DMS53 treated with DMSO at 0.1 percent for 48 hours (cell line): Measurements from ENCODE around the gene ZMIZ2.

Experiments used
- DNase-seq: peaks from one replicate; lab custom pipeline; 2025; ENCODE audit not compliant: unreplicated experiment; lab: John Stamatoyannopoulos, UW

The ZMIZ2 gene

GRCh38 chr7:44755698-44756627 lies 7.3 kb downstream of the ZMIZ2 start:
- DNase-seq: no peak

DNA sequence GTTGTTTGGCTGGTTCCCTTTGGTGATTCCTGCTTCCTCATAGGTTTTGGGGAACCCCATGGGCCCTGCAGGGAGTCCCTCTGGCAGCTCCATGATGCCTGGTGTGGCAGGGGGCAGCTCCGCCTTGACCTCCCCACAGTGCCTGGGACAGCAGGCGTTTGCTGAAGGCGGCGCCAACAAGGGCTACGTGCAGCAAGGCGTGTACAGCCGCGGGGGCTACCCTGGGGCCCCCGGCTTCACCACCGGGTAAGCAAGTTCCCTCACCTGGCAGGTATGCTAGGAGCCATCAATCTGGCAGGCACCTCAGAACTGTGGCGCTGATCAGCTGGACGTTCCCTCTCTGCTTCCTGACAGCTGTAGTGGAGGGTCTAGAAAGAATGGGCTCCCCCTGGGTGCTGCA lies 8.3 kb downstream of the ZMIZ2 start:
- no peak for DNase-seq

DNA sequence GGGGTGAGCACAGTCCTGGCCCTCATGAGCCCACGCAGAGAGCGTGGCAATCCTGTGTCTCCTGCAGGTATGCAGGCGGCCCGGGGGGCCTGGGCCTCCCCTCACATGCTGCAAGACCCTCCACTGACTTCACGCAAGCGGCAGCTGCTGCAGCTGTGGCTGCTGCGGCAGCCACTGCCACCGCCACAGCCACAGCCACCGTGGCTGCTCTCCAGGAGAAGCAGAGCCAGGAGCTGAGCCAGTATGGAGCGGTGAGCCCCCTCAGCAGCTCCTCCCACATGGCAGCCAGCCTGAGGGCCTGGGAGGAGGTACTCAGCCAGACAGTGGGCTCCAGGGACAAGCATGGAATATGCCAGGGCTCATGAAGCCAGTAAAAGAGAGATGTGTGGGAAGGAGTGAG lies 8.7 kb downstream of the ZMIZ2 start:
- no peak for DNase-seq

GRCh38 chr7:44757739-44758138 lies 9.1 kb downstream of the ZMIZ2 start:
- DNase-seq: no peak

DNA sequence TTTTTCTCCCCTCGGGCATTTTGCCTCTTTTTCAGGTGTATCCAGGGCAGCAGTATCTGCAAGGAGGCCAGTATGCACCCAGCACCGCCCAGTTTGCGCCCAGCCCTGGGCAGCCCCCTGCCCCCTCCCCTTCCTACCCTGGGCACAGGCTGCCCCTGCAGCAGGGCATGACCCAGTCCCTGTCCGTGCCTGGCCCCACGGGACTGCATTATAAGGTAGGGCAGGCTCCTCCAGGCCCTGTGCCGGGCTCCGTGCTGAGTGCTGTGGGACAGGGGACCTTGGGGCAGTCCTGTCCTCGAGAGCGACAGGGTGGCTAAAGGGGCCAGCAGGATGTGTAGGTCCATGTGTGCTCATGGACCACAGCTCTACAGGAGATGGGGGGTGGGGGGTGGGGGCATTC lies 10.6 kb downstream of the ZMIZ2 start:
- no peak for DNase-seq

GRCh38 chr7:44760034-44760580 lies 11.5 kb downstream of the ZMIZ2 start:
- no peak for DNase-seq

- no peak for DNase-seq
Measured at GRCh38 chr7:44761207-44762161, 12.8 kb downstream of the ZMIZ2 start.

DNA sequence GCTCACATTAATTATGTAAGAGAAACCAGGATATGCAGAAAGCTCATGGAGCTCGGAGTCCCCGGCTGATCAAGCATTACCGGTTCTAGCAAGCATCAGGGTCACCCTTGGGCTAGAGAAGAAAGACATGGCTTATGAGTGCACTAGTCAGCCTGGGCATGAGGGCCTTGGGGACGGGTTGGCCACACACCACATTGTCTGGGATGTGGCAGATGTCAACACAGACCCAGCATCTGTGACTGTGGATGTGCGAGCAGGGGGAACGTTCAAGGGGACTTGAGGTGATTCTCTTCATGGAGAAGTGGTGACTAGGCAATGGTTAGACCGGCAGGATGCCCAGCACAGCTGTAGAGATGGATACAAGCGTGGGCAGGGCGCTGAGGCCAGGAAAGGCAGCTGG lies 13.7 kb downstream of the ZMIZ2 start:
- no peak for DNase-seq

GRCh38 chr7:44762726-44763522 lies 14.3 kb downstream of the ZMIZ2 start:
- DNase-seq: no peak

- DNase-seq: no peak
Measured at GRCh38 chr7:44764081-44764480, 15.4 kb downstream of the ZMIZ2 start.

DNA sequence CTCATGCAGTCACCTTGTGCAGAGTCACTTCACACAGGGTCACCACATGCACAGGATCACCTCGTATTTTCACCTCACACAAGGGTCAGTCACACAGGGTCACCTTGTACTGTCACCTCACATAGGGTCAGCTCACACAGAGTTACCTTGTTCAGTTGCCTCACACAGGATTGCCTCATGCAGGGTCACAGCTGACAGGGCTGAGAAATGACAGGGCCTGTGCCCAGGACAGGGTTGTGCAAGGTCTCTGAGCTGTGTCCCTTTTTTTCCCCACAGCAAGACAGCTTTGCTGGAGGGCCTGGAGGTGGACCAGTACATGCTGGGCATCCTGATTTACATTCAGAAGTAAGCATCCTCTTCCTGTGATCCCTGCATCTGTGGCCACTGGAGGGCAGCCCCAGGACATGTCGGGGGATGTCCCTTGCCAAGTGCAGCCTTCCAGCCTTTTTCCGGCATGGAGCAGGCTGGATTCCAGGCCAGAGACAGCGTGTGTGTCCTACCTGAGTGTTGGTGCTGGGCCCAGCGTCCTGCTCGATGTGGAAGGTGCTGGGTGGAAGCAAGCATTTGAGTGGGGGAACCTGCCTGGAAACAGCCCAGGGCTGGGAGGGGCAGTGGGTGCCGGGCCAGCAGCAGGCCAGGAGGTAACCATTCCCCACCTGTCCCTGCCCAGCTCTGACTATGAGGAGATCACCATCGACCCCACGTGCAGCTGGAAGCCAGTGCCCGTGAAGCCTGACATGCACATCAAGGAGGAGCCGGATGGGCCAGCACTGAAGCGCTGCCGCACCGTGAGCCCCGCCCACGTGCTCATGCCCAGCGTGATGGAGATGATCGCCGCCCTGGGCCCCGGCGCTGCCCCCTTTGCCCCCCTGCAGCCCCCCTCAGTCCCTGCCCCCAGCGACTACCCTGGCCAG lies 16.3 kb downstream of the ZMIZ2 start:
- no peak for DNase-seq

DNA sequence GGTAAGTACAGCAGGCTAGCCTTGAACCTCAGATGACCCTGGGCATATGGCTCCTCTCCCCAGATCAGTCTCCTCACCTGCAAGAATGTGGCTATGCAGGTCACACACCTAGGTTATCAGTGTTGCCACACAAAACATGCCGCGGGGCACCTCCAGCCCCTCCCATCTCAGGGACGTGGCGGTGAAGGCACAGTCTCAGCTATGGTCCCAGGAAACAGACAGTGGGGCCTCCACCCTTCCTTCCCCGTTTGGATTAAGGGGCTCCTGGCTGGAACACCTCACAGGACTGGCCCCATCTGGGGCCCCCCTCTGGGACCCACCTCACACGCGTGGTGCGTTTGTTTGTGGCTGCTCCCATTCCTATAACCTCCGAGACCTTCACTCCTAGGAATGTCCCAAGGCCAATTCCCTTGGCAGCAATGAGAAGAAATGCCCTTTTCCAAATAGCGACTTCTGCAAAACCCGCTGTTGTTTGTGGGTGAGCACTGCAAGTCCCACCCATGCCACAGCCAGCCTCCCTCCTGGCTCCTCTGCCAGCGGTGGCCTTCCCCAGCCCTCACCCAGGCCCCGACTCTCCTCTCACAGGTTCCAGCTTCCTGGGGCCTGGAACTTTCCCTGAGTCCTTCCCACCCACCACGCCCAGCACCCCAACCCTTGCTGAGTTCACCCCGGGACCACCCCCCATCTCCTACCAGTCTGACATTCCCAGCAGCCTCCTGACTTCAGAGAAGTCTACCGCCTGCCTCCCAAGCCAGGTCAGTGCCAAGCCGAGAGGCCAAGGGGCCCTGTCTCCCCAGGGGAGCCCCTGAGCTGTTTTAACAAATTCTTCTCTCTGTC lies 17.1 kb downstream of the ZMIZ2 start:
- no peak for DNase-seq

GRCh38 chr7:44766416-44766801 lies 17.8 kb downstream of the ZMIZ2 start:
- DNase-seq: no peak

DNA sequence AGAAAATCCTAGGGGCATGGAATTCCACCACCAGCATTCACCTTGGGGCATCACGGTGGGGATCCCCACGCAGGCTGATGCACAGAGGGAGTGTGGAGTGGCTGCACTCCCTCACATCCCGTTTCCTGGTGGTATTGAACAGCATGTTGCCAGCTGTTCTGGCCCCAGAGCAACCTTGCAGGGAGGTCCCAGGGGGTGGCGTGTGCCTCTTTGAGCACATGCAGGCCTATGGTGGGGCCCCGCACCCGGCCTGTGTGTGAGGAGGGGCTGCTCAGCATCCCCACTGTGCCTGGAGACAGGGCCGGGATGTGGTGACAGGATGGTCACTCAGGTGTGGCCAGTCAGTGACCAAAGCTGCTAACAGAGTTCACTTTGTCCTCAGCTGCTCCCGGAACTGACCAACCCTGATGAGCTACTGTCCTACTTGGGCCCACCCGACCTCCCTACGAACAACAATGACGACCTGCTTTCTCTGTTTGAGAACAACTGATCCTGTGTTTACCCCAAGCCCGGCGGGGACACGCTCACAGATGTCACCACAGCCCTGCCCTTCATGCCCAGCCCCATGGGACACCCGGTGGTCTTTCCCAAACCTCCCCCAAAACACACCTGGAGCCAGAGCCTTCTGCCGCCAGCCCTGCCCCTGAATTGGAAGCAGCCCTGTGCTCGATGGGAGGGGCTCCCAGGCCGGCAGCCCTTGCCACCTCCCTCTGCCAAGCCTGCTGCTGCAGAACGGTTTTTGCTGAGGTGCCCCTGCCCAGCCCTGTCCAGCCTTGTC lies 18.7 kb downstream of the ZMIZ2 start:
- no peak for DNase-seq

- no peak for DNase-seq
Measured at GRCh38 chr7:44767912-44768627, 19.4 kb downstream of the ZMIZ2 start.

GRCh38 chr7:44768628-44769371 lies 20.2 kb downstream of the ZMIZ2 start:
- DNase-seq: no peak

DNA sequence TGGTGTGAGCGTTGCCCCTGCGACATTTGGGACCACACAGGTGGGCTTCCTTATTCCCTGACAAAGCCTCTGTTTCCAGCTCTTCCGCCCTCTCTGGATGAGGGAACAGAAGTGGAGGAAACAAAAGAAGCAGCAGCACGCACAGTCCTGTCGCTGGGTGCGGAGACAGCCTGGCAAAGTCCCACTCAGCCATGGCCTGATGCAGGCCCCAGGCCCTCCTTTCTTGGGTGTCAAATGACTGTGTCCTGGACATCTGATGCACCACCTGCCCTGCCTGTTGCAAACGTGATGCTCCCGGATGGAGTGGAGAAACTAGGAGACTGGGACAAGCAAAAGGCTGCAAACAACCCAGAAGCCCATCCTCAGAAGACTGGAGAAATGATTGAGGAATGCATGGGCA lies 20.7 kb downstream of the ZMIZ2 start:
- no peak for DNase-seq
